Endodermal cell (in vitro differentiated cells): ENCODE measurements around the gene TLE4. TPM values are rescaled to one million over a fixed set of nuclear protein-coding genes. Genes with fewer than 3 reads are reported as not detected.

Experiments
- DNase-seq: peaks from one replicate; pipeline ENCODE4 v3.0.0-alpha.2; 2017
- H3K27ac ChIP-seq: 2 replicates; pipeline ENCODE4 v1.5.1; 2013; ENCODE audit warnings: mild to moderate bottlenecking, low read depth, low read length, moderate library complexity
- H3K27me3 ChIP-seq: 2 replicates; pipeline ENCODE4 v1.6.1; 2013; ENCODE audit warnings: mild to moderate bottlenecking, low read length, moderate library complexity; ENCODE audit not compliant: insufficient read depth, control insufficient read depth, poor library complexity, severe bottlenecking
- H3K36me3 ChIP-seq: 2 replicates; pipeline ENCODE4 v1.7.0; 2013; ENCODE audit warnings: mild to moderate bottlenecking, low read length, moderate library complexity; ENCODE audit not compliant: control insufficient read depth, insufficient read depth
- H3K4me1 ChIP-seq: one replicate; pipeline ENCODE4 v1.7.0; 2013; ENCODE audit warnings: low read length; ENCODE audit not compliant: control insufficient read depth, insufficient read depth
- H3K4me3 ChIP-seq: 2 replicates; pipeline ENCODE4 v1.5.1; 2013; ENCODE audit warnings: mild to moderate bottlenecking, low read length, moderate library complexity
- H3K9ac ChIP-seq: 2 replicates; pipeline ENCODE4 v1.6.1; 2013; ENCODE audit warnings: mild to moderate bottlenecking, low read length, moderate library complexity; ENCODE audit not compliant: poor library complexity, severe bottlenecking; ENCODE audit errors: extremely low read depth
- H3K9me3 ChIP-seq: 2 replicates; pipeline ENCODE4 v1.6.1; 2013; ENCODE audit warnings: mild to moderate bottlenecking, low read length, moderate library complexity; ENCODE audit not compliant: control insufficient read depth
- H3K27ac Mint-ChIP-seq: 2 replicates; pipeline ENCODE4 v1.8.0; 2020; ENCODE audit warnings: mixed read lengths
- H3K27me3 Mint-ChIP-seq: 2 replicates; pipeline ENCODE4 v1.8.0; 2021; ENCODE audit warnings: mild to moderate bottlenecking, mixed read lengths; ENCODE audit not compliant: insufficient read depth
- H3K36me3 Mint-ChIP-seq: 2 replicates; pipeline ENCODE4 v1.8.0; 2020; ENCODE audit warnings: low read depth, mixed read lengths
- H3K4me1 Mint-ChIP-seq: 2 replicates; pipeline ENCODE4 v1.8.0; 2020; ENCODE audit warnings: mixed read lengths
- H3K4me3 Mint-ChIP-seq: 2 replicates; pipeline ENCODE4 v1.8.0; 2020; ENCODE audit warnings: mild to moderate bottlenecking, moderate library complexity, mixed read lengths
- H3K9me3 Mint-ChIP-seq: 2 replicates; pipeline ENCODE4 v1.8.0; 2020; ENCODE audit warnings: mild to moderate bottlenecking, mixed read lengths
- WGBS, 2 experiments: methylation state at CpG; one replicate each; pipeline versions ENCODE4 v1.1.5 to v1.1.7; 2013; ENCODE audit warnings: missing lambda C conversion rate in 2 of 2, mixed read lengths in 1 of 2; ENCODE audit not compliant: insufficient coverage in 1 of 2, insufficient read length in 1 of 2; 5-methylcytosine and 5-hydroxymethylcytosine counted together
- total RNA-seq, 2 donors: library from RNA; stranded (reverse); fragmentation: NEBNext Ultra II Directional in 1 of 2; extraction: Animal tissue kit (Norgen Biotek cat#: 25700) in 1 of 2; gene quantifications; 2 replicates in 1 of 2; 3 replicates in 1 of 2; pipeline ENCODE4 v1.2.1, GENCODE V29; 2021
- TF ChIP-seq, protein P1 (sequence below): fragments of 200-600 bp; sonication (generic); conservative IDR thresholded peaks from 2 replicates; pipeline ENCODE4 v1.5.0; 2021; ENCODE audit warnings: antibody characterized with exemption, mild to moderate bottlenecking

TLE4 gene
- total RNA-seq, 2 donors from 2014 or later: 16.7 to 25.5 TPM

DNA sequence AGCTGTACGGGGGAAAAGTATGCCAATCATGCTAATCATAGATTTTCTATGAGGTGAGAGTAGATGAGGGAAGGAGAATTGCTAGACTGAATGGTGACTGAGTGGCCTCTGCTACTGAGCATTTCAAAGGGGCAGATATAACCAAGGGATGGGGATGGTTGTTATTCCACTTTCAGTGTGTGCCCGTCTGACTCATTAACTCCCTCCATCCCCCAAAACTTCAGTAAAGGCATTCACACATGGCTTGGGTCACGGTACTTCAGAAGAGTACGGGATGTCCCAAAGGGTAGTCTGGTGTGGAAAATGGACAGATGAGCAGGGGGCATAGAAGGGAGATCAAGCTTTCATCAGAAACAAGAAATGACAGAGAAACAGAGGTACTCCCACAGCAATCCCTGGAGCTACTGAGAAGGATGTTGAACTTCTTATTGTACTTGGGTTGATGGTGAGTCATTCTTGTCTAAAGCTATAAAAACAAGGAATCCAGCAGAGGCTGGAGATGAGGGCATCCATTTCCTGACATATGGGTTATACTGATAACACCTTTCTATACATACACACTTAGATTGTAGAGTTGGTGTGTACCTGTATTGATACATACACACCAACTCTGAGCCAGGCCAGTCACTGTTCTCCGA is 8.9 kb upstream of the TLE4 start:
- Histone ChIP-seq H3K27ac (no peak overlapping the region), H3K9ac (no peak overlapping the region), H3K4me3 (no peak overlapping the region), H3K4me1 (no peaks in the 10 kb centered on the region), H3K9me3 (peaks cover 3% of the 10 kb centered on the region), H3K36me3 (no peaks in the 10 kb centered on the region), H3K27me3 (no peaks in the 10 kb centered on the region)
- H3K36me3 Mint-ChIP-seq: no peaks in the 10 kb centered on the region
- H3K4me1 Mint-ChIP-seq: no peaks in the 10 kb centered on the region
- no peak for DNase-seq
- no peak overlapping the region for H3K27ac Mint-ChIP-seq
- 90 to 93% methylated on average over 2 to 5 of the region's 5 CpGs for WGBS, 2 experiments
- no peaks in the 10 kb centered on the region for H3K27me3 Mint-ChIP-seq
- H3K9me3 Mint-ChIP-seq: no peaks in the 10 kb centered on the region
- H3K4me3 Mint-ChIP-seq: no peak overlapping the region
- TF ChIP-seq, protein P1, sequence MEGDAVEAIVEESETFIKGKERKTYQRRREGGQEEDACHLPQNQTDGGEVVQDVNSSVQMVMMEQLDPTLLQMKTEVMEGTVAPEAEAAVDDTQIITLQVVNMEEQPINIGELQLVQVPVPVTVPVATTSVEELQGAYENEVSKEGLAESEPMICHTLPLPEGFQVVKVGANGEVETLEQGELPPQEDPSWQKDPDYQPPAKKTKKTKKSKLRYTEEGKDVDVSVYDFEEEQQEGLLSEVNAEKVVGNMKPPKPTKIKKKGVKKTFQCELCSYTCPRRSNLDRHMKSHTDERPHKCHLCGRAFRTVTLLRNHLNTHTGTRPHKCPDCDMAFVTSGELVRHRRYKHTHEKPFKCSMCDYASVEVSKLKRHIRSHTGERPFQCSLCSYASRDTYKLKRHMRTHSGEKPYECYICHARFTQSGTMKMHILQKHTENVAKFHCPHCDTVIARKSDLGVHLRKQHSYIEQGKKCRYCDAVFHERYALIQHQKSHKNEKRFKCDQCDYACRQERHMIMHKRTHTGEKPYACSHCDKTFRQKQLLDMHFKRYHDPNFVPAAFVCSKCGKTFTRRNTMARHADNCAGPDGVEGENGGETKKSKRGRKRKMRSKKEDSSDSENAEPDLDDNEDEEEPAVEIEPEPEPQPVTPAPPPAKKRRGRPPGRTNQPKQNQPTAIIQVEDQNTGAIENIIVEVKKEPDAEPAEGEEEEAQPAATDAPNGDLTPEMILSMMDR: no peak

DNA sequence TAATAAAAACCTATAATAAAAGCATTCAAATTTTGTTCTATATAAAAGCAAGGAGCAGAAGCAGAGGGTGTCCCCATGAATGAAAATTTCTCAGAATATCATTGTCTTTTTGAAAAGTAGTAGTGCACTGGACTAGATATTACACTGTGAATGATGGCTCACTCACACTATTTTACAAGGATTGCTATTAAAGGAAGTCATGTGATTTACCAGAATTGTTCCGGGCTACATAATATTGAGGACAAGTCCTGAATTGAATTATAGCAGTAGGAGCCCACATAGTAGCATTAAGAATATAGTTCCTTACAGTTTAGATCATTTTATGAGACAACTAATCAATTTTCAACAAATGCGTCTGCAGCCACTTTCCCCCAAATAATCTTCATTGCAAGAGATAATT is 7.7 kb upstream of the TLE4 start:
- Mint-ChIP-seq H3K27me3 (peaks cover 5% of the 10 kb centered on the region), H3K4me3 (no peak overlapping the region), H3K36me3 (no peaks in the 10 kb centered on the region), H3K9me3 (no peaks in the 10 kb centered on the region), H3K4me1 (no peaks in the 10 kb centered on the region), H3K27ac (no peak overlapping the region)
- no peak overlapping the region for H3K4me3 ChIP-seq
- no peak for DNase-seq
- H3K27ac ChIP-seq: no peak overlapping the region
- H3K9ac ChIP-seq: no peak overlapping the region
- TF ChIP-seq, protein P1: no peak
- H3K36me3 ChIP-seq: no peaks in the 10 kb centered on the region
- 100% methylated on average over 2 of the region's 2 CpGs; no CpG with 5 or more reads in 1 of the 2 experiments for WGBS, 2 experiments
- H3K27me3 ChIP-seq: no peaks in the 10 kb centered on the region
- peaks cover 10% of the 10 kb centered on the region for H3K9me3 ChIP-seq
- no peaks in the 10 kb centered on the region for H3K4me1 ChIP-seq

DNA sequence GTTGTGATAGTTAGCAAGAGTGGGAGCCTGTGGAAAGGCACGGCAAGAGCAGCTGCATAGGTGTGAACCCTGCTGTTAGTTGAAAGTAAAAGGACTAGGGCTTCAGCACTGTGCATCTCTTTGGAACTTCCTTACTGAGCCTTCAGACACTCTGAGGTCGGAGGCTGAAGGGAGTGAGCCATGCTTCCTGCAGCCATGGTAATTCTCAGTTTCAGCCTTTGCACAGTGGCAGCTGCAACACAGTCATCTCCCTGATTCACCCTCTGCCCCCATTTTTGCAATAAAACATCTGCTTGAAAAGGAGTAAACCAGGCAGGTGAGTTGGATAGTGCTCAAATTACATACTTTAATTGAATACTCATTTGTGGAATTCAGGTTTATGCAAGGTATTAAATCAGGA is 6.5 kb upstream of the TLE4 start:
- 79 to 85% methylated on average over 2 of the region's 2 CpGs for WGBS, 2 experiments
- Histone ChIP-seq H3K36me3 (no peaks in the 10 kb centered on the region), H3K27ac (no peak overlapping the region), H3K9me3 (peaks cover 10% of the 10 kb centered on the region), H3K27me3 (peaks cover 7% of the 10 kb centered on the region), H3K4me1 (no peaks in the 10 kb centered on the region), H3K4me3 (no peak overlapping the region), H3K9ac (no peak overlapping the region)
- Mint-ChIP-seq H3K4me3 (no peak overlapping the region), H3K27me3 (peaks cover 10% of the 10 kb centered on the region), H3K27ac (no peak overlapping the region), H3K36me3 (no peaks in the 10 kb centered on the region), H3K9me3 (no peaks in the 10 kb centered on the region), H3K4me1 (no peaks in the 10 kb centered on the region)
- DNase-seq: no peak
- TF ChIP-seq, protein P1: no peak
